NCI-H2029 (cell line): ENCODE measurements around the gene IRGM.

Source experiments
- DNase-seq: peaks from one replicate; lab custom pipeline; 2025; lab: John Stamatoyannopoulos, UW

IRGM gene

DNA sequence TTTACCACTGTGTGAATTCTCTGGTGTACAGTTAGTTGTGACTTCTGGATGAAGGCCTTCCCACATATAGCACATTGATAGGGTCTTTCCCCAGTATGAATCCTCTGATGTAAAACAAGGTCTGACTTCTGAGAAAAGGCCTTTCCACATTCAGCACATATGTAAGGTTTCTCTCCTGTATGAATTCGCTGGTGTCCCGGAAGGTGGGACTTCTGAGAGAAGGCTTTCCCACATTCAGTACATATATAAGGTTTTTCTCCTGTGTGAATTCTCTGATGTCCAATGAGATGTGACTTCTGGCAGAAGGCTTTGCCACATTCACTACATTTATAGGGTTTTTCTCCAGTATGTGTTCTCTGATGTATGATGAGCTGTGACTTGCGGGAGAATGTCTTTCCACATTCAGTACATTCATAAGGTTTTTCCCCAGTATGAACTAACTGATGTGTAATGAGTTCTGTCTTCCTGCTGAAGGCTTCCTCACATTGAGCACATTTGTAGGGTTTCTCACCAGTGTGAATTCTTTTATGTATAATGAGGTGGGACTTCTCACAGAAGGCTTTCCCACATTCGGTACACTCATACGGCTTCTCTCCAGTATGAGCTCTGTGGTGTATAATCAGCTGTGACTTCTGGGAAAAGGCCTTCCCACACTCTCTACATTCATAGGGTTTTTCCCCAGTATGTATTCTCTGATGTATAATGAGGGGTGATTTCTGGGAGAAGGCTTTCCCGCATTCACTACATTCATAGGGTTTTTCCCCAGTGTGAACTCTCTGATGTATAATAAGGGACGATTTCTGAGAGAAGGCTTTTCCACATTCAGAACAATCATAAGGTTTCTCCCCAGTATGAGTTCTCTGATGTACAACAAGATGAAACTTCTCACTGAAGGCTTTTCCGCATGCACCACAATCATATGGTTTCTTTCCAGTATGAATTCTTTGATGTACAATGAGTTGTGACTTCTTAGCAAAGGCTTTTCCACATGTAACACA is 49.4 kb downstream of the IRGM start:
- DNase-seq, result no peak
